HG03064 (cell line): ENCODE results near the gene MTHFD2.
"Not testable (repeated sequence)": the region's sequence is repeated elsewhere in the genome, so short reads cannot be mapped to it uniquely, and the experiment has no call there.

Experiments
- ATAC-seq: cut with Tn5 transposase; IDR thresholded peaks from one replicate; pipeline ENCODE4 v1.9.1; 2021; ENCODE audit warnings: low read depth; ENCODE audit not compliant: unreplicated experiment

MTHFD2 gene

GRCh38 chr2:74194799-74195198 lies 3.6 kb upstream of the MTHFD2 start:
- no peak for ATAC-seq

- no peak for ATAC-seq
These were observed 1.4 kb upstream of the MTHFD2 start for GRCh38 chr2:74197049-74197448.

GRCh38 chr2:74198023-74198460 lies 373 bp upstream of the MTHFD2 start:
- no peak for ATAC-seq

GRCh38 chr2:74199275-74199701 lies 873 bp downstream of the MTHFD2 start:
- no peak for ATAC-seq

GRCh38 chr2:74199871-74200305 lies 1.5 kb downstream of the MTHFD2 start:
- ATAC-seq = no peak

GRCh38 chr2:74201196-74201595 lies 2.8 kb downstream of the MTHFD2 start:
- no peak for ATAC-seq

GRCh38 chr2:74201596-74201995 lies 3.2 kb downstream of the MTHFD2 start:
- ATAC-seq = no peak

- ATAC-seq = no peak
These were observed 6.0 kb downstream of the MTHFD2 start for GRCh38 chr2:74204436-74204835.

- ATAC-seq = no peak
These were observed 6.7 kb downstream of the MTHFD2 start for GRCh38 chr2:74205113-74205512.

GRCh38 chr2:74205596-74205995 lies 7.2 kb downstream of the MTHFD2 start:
- ATAC-seq = no peak

- peak; percentile 85 for ATAC-seq
These were observed 7.8 kb downstream of the MTHFD2 start for GRCh38 chr2:74206180-74206688.

GRCh38 chr2:74212702-74213410 lies 14.4 kb downstream of the MTHFD2 start:
- no peak for ATAC-seq

GRCh38 chr2:74215771-74216170 lies 17.4 kb downstream of the MTHFD2 start:
- not testable (repeated sequence) for ATAC-seq

- ATAC-seq = no peak
These were observed 18.2 kb downstream of the MTHFD2 start for GRCh38 chr2:74216642-74217041.

- no peak for ATAC-seq
These were observed 21.6 kb downstream of the MTHFD2 start for GRCh38 chr2:74219846-74220486.

- no peak for ATAC-seq
These were observed 22.7 kb downstream of the MTHFD2 start for GRCh38 chr2:74221091-74221490.

- no peak for ATAC-seq
These were observed 23.3 kb downstream of the MTHFD2 start for GRCh38 chr2:74221604-74222299.

GRCh38 chr2:74222300-74222650 lies 23.9 kb downstream of the MTHFD2 start:
- ATAC-seq = no peak

- no peak for ATAC-seq
These were observed 25.7 kb downstream of the MTHFD2 start for GRCh38 chr2:74223941-74224770.

GRCh38 chr2:74225698-74226459 lies 27.5 kb downstream of the MTHFD2 start:
- ATAC-seq = no peak
